ENCODE results near the gene PLEKHN1.

- TF ChIP-seq EZH2 (IDR thresholded peaks at IDR 0.05; ENCODE audit: insufficient read depth, poor library complexity, severe bottlenecking) (no peak), EZH2phosphoT487 (IDR thresholded peaks at IDR 0.05; ENCODE audit: insufficient read depth, low read depth) (no peak)
Observed at GRCh38 chr1:979744-980072, 13.4 kb downstream of the PLEKHN1 start.
